NCI-H1694 (cell line): ENCODE results near the gene ITGA11.

Experiments used
- DNase-seq: peaks from one replicate; lab custom pipeline; 2025; lab: John Stamatoyannopoulos, UW

Gene ITGA11

GRCh38 chr15:68352401-68353062, 79.4 kb downstream of the ITGA11 start:
- no peak for DNase-seq

GRCh38 chr15:68349151-68349550, 82.8 kb downstream of the ITGA11 start:
- no peak for DNase-seq

DNA sequence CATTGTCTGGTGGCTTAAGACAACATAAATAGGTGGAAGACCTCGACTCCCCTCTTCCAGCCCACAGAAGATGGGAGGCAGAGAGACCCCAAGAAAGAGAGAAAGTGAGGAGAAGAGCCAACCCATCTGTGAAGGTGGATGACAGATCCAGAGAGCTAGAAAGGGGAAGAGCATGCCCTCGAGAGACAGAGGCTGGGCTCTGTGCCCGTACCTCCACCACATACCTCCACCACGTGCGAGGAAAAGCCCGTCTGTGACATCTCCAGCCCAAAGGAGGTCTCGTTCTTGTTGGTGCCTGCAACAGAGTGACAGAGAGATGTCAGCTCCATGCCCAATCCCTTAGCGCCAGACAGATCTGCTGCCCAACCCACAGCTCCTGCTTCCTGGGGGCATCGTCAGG, 83.4 kb downstream of the ITGA11 start:
- no peak for DNase-seq

GRCh38 chr15:68348081-68348480, 83.9 kb downstream of the ITGA11 start:
- no peak for DNase-seq

GRCh38 chr15:68347392-68347791, 84.6 kb downstream of the ITGA11 start:
- DNase-seq, result no peak

- no peak for DNase-seq
Measured at GRCh38 chr15:68346979-68347378, 85.0 kb downstream of the ITGA11 start.

DNA sequence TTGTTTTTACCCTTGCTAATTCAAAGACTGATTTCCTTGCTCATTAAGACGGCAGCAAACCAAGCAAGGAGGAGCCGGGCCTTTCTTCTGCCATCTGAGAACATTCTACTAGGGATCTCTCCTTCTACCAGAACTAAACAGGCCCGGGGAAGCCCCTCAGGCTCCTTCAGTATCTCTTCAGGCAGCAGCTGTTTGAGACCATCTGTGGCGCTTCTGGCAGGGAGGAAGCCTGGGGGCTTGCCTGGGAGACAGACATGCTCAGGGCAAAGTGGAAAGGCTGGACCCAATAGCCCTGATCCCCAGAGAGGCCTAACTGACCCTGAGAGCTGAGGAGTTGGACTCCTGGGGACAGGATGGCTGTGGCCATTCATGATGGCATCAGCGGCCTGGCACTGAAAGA, 86.5 kb downstream of the ITGA11 start:
- no peak for DNase-seq

DNA sequence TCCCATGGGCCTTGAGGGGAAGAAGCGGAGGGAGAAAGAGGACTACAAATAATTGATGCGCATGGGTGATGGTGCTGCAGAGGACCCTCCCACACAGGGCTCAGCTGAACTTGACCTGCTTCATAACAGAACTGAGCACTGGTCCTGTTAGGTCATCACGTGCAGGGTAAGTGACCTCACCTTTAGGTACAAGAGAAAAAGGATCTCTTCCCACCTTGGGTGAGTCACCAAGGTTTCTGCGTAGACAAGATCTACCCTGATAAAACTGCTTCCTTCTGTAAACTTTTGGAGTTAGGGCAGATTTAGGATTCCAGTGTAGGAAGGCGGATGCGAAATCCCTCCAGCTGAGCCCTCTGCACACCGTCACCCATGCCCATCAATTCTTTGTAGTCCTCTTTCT, 87.4 kb downstream of the ITGA11 start:
- DNase-seq, result no peak

DNA sequence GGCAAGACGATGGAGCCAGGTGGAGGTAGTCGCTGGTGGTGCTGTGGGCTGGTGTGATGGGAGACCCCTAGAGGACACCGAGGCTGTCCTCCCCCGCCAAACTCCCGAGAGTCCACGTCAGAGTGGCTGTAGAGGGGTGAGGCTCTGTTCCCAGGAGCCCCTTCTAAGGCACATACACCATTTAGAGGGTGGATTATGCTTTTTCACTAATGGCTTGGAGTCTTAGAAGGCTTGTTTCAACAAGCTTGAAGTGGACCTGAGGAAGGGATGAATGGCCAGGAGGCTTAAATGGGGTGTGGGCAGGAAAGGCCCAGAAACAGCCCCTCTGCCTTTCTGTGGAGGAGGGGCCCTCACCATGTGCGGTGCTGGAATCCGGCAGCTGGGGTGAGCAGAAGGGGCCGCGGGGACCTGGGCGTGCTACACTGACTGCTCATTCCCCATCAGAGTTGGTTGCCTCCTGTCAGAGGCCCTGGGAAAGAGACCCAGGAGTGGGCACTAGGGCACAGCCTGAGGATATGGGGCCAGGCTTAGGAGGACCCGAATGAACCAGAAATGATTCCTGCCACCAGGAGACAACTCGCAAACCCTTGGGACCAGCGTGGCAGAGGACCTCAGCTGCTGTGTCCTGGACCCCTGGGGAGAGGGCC, 88.3 kb downstream of the ITGA11 start:
- DNase-seq, result no peak

GRCh38 chr15:68341760-68342725, 89.9 kb downstream of the ITGA11 start:
- no peak for DNase-seq

DNA sequence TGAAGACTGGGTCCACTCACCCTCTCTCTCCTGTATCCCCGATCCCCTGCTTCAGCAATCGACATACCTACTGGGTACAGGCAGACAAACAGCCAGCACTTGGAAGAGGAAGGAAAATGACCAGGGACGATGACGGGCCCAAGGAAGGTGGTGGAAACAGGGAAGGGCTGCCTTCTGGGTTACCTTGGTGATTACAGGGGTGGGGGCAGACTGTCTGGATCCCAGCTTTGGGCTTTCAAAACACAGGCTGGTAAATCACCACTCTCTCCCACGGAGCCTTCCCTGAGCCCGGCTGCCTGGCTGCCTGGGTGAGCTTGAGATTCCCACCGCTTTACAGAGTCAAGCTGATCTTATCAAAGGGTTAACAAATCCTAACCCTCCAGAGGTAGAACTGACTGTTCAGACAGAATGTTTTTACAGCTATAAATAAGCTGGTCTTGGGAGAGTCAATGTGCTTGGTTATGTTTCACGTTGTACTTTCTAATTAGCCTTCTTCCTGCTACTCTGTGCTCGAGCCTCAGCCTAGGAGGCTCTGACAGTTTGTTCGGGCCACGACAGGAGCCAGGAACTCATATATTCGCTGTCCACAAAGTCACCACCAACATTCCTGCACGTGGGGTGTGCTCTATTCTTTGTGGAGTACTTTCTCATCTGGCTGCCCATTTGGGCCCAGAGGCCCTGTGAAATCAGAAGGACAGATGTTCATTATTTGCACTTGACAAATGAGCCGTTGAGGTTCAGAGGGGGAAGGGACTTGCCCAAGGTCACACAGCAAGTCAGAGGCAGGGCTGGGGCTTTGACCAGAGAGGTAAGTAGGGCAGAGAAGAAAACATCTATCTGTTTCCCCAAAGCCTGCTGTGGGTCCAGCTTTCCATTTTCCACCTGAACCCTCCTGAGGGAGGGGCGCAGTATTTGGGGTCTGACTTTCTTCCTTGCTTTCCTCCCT, 91.0 kb downstream of the ITGA11 start:
- DNase-seq, result no peak

DNA sequence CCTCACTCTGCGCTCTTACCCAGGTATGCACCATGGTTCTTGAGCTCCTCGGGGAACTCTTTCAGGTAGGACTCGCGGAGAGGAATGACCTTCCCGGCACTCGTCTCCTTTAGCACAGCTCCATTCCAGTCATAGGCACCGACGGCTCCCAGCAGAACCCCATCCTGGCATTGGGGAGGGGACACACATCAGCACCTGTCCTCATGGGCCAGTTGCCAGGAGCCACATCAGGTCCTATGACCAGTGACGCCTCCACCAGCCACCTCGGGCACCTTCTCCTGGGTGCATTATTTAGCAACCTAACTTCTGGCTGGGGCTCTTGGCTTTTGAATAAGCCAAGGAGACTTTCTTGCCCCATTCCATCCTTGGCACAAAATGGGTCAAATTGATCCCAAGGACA, 92.5 kb downstream of the ITGA11 start:
- no peak for DNase-seq

DNA sequence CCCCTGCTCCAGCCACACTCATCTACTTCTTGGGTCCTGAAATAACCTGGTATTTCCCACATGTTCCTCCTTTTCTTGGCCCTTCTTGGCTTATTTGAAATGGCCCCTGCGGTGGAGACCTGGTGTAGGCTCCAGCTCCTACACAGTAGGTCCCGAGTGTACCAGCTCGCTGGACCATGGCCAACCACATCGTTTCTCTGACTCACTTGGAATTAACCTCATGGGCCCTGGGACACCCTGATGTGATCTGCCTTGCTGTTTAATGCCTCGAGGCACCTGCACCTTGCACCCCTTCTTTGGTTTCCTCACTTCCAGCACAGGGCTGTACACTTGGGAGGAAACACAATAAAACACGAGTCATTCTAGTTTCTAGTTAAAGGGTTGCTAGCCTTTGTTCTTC, 94.1 kb downstream of the ITGA11 start:
- DNase-seq, result no peak

- DNase-seq, result no peak
Measured at GRCh38 chr15:68336516-68336915, 95.4 kb downstream of the ITGA11 start.

DNA sequence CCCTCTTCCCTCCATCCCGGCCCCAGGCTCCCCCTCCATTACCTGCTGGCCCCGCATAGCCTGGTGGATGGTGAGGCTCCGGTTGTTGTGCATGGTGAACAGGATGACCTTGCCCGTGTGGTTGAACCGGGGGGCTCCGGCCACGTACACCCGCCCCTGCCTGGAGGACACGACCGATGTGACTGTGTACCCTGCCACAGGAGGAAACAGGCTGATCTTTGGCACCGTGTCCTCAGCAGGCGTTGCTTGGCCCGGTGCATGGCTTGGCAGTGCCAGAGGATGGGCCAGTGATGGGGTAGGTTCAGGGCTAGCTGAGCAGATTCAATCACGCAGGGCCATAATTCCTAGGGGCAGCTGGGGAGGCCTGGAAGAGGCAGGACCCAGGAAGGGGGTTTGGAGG, 96.3 kb downstream of the ITGA11 start:
- DNase-seq, result no peak

- DNase-seq, result peak; percentile 79
Measured at GRCh38 chr15:68335251-68335650, 96.7 kb downstream of the ITGA11 start.

- DNase-seq, result no peak
Measured at GRCh38 chr15:68334661-68335124, 97.3 kb downstream of the ITGA11 start.

DNA sequence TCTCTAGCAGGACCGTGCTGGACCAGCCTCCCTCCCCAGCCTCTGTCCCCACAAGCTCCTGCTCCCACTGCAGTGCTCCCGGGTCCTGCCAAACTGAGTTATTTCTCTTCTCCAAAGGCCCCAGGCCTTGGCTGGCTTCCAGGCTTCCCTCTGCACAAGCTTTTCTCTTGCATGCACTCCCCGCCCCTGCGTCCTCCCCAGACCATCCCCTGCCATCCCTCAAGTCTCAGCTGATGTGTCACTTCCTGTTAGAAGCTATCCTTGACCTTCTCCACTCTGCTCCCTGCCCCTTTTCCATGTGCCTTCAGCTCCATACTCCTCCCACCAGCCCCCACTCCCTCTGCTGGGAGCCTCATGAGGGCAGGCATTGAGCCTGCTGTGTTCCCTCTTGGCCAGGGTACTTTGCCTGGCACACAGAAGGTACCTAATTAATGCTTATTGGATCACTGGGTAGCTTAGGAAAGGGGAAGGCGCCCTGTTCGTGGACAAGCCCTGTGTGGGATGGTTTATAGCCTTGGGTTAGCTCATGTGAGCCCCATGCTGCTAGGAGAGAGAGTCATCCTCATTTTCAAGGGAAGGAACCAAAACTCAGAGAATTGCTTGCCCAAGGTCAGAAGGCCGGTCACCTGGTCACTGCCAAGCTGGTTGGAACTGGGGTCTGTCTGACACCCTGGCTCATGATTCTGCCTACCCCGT, 98.0 kb downstream of the ITGA11 start:
- no peak for DNase-seq

- no peak for DNase-seq
Measured at GRCh38 chr15:68332266-68332665, 99.7 kb downstream of the ITGA11 start.

- no peak for DNase-seq
Measured at GRCh38 chr15:68330901-68331300, 101.1 kb downstream of the ITGA11 start.

- no peak for DNase-seq
Measured at GRCh38 chr15:68330416-68330815, 101.5 kb downstream of the ITGA11 start.
